Measurements from ENCODE around the gene PHGDH. TPM values are rescaled to one million over a fixed set of nuclear protein-coding genes. Genes with fewer than 3 reads are reported as not detected.
A peak's percentile ranks its signal among the peaks of the same experiment; 100 is the strongest.

The PHGDH gene
- total and polyA plus RNA-seq, 9 of the 15 experiments (the other 6 are each of a cell fraction or from before 2014, with no cell fraction given): 6.7 to 84.2 (median 36.2) TPM

DNA sequence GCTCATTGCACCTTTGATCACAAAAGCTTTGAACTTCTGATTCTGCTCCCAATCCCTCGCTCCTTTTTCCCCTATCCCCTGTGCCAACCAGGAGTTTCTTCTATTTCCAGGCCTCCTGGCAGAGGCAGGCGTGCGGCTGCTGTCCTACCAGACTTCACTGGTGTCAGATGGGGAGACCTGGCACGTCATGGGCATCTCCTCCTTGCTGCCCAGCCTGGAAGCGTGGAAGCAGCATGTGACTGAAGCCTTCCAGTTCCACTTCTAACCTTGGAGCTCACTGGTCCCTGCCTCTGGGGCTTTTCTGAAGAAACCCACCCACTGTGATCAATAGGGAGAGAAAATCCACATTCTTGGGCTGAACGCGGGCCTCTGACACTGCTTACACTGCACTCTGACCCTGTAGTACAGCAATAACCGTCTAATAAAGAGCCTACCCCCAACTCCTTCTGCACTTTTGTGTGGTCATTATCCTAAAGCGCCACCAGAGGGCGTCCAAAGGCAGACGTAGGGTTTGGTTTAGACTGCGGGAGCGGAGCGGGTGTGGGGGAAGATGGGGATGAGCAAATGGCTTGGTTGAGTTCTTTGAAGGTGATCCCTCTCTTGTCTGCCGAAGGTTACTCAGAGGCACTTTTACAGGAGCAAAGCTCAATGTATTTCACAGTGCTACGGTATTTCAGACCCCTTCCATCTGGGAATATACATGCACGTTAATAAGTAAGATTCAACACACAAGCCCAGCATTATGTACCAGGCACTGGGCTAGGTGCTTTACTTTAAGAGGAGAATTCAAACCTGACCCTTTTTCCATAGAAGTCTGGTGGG, 32.3 kb downstream of the PHGDH start (continued):
- TF ChIP-seq, protein P1, sequence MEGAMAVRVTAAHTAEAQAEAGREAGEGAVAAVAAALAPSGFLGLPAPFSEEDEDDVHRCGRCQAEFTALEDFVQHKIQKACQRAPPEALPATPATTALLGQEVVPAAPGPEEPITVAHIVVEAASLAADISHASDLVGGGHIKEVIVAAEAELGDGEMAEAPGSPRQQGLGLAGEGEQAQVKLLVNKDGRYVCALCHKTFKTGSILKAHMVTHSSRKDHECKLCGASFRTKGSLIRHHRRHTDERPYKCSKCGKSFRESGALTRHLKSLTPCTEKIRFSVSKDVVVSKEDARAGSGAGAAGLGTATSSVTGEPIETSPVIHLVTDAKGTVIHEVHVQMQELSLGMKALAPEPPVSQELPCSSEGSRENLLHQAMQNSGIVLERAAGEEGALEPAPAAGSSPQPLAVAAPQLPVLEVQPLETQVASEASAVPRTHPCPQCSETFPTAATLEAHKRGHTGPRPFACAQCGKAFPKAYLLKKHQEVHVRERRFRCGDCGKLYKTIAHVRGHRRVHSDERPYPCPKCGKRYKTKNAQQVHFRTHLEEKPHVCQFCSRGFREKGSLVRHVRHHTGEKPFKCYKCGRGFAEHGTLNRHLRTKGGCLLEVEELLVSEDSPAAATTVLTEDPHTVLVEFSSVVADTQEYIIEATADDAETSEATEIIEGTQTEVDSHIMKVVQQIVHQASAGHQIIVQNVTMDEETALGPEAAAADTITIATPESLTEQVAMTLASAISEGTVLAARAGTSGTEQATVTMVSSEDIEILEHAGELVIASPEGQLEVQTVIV (CRISPR knock-in tag; IDR thresholded peaks at IDR 0.05; ENCODE audit: borderline replicate concordance): no peak
- TF ChIP-seq RFX1 (IDR thresholded peaks at IDR 0.05) (no peak), RHOXF2B (CRISPR knock-in tag; conservative IDR thresholded peaks at IDR 0.05) (0 out of 2 replicates have a peak, but pooled peaks have one; percentile 15), NCOA4 (IDR thresholded peaks at IDR 0.05; ENCODE audit: partially characterized antibody) (no peak), POLR2H (tag; IDR thresholded peaks at IDR 0.05; ENCODE audit: low read depth) (0 out of 2 replicates have a peak, but pooled peaks have one; percentile 38), ZNF592 (IDR thresholded peaks at IDR 0.05) (no peak), RFX5 (IDR thresholded peaks at IDR 0.05; ENCODE audit: low read depth, low read length) (no peak), SREBF2 (CRISPR knock-in tag; IDR thresholded peaks at IDR 0.05) (no peak), E2F3 (CRISPR knock-in tag; IDR thresholded peaks at IDR 0.05) (no peak), CSDE1 (IDR thresholded peaks at IDR 0.05) (no peak), MAFK (IDR thresholded peaks at IDR 0.05; ENCODE audit: low read length) (peak; percentile 25; the same call in 1 of the 2 replicates), ILK (tag; IDR thresholded peaks at IDR 0.05; ENCODE audit: borderline replicate concordance, low read depth) (no peak), MYNN (IDR thresholded peaks at IDR 0.05) (0 out of 2 replicates have a peak, but pooled peaks have one; percentile 47), MYNN (CRISPR knock-in tag; IDR thresholded peaks at IDR 0.05) (no peak), NFIX (CRISPR knock-in tag; IDR thresholded peaks at IDR 0.05; ENCODE audit: low read depth) (no peak), ELK1 (CRISPR knock-in tag; IDR thresholded peaks at IDR 0.05) (no peak), XRCC5 (IDR thresholded peaks at IDR 0.05; ENCODE audit: low read depth, low read length) (0 out of 2 replicates have a peak, but pooled peaks have one; percentile 82), ZFPM2 (CRISPR knock-in tag; IDR thresholded peaks at IDR 0.05) (no peak), OTX1 (CRISPR knock-in tag; IDR thresholded peaks at IDR 0.05) (no peak), CHCHD3 (CRISPR knock-in tag; IDR thresholded peaks at IDR 0.05) (no peak)

All from K562 (cell line).